CD4-positive, alpha-beta T cell treated with Interleukin-12 subunit alpha and Interleukin-12 subunit beta, for 1 hour (primary cell): ENCODE data around the gene MAS1L.

Experiments
- DNase-seq: peaks from one replicate; pipeline ENCODE4 v3.0.0-alpha.2; 2020

MAS1L gene, protein sequence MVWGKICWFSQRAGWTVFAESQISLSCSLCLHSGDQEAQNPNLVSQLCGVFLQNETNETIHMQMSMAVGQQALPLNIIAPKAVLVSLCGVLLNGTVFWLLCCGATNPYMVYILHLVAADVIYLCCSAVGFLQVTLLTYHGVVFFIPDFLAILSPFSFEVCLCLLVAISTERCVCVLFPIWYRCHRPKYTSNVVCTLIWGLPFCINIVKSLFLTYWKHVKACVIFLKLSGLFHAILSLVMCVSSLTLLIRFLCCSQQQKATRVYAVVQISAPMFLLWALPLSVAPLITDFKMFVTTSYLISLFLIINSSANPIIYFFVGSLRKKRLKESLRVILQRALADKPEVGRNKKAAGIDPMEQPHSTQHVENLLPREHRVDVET

DNA sequence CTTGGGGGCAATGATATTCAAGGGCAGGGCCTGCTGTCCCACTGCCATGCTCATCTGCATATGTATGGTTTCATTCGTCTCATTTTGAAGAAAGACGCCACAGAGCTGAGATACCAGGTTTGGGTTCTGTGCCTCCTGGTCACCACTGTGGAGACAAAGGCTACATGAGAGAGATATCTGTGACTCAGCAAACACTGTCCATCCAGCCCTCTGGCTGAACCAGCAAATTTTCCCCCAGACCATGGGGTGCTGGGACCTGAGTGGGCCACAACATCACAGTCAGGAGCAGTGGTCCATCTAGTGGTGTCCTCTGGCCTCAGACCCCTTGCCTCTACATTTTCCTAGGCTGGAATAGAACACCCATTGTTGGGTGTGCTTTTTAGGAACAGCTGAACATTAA, at the start of gene MAS1L:
TSS of gene MAS1L (minus strand) at position 297 of the 400 bp plus-strand sequence. CDS start at position 243, 54 bp downstream.
- DNase-seq: no peak

DNA sequence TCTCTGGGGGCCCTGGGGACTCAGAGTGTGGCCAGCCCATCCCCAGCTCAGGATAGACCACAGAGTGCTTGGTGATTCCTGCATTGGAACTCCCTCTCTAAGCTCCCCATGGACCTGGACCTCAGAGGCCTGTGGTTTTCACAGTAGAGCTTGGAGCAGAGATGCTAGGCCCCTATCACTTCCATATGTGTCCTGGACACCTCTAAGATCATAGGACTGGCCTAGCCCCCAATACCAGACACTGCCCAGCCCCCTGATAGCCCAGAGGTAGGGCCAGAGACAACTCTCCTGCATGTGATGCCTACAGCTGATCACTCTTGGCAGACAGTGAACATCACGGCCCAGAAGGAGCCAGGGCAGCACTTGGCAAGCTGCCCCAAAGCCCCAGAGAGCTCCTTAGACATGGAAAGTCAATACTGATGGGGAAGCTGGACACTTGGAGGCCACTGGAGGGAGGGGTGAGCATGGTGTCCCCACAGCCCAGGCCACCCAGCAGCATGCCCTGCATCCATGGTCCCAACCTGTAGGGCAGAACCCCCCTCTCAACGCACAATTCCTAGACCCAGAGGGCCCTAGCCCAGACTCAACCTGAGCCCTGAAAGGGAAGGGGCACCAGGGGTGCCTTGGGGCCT, 44.7 kb upstream of the MAS1L start:
- no peak for DNase-seq

DNA sequence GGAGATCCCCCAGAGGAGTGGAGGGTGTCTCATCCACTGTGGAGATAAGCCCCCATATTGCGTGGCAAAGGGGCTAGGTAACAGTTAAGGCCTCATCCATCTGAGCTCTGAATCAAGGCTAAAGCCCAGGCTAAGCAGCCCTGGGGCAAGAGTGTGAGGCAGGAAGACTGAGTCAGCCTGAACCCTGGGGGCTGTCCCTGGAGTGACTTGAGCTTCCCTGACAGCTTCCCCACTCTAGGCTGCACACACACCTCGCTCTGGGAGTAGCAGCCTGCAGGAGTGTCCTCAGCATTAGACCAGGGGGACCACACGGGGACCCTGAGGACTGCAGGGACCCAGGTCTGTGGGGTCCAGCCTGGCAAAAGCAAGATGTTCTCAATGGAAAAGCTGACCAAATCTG, 43.9 kb upstream of the MAS1L start:
- DNase-seq: no peak

DNA sequence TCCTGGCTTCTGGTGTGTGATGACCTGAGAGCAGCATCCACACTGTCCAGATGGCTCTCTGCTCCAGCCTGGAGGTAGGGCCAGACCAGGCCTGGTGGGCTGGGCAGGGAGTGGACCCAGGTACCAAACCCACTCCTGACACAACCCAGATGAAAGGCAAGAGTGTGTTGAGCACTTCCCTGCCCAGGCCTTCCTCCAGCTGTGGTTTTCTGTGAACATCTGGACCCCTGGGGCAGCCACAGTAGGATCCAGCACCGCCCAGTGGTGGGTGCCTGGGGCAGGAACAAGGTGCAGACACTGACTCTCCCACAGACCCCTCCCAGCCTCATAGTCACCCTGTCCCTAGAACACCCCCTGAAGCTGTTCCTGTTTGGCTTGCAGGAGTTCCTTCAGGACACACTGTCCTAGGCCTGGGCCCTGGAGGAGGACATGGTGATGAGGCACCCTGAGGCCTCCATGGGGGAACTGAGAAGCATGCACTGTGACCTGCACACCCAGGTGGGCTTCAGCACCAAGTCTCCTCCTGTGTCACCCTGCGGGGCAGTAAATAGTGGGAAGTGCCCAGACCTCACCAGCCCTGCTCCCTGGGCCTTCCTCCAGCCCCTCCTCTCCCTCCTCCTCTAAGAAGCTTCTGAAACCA, 43.0 kb upstream of the MAS1L start:
- no peak for DNase-seq

DNA sequence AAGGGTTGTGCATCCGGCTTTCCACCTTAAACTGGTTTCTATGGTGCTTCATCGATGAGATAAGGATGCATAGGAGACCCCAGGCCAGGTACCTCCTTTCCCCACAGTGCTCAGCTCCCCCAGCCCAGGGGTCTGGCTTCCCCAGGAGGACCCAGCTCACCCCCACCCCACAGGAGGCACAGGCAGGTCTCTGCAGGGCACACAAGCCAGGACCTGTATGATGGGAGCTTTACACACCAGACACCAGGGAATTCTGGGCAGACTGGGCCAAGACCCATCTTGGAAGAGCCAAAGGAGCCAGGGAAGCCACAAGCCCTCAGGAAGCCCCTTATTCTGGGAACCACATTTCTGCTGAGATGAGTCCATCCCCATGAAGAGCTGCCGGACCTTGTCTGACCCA, 42.2 kb upstream of the MAS1L start:
- no peak for DNase-seq

DNA sequence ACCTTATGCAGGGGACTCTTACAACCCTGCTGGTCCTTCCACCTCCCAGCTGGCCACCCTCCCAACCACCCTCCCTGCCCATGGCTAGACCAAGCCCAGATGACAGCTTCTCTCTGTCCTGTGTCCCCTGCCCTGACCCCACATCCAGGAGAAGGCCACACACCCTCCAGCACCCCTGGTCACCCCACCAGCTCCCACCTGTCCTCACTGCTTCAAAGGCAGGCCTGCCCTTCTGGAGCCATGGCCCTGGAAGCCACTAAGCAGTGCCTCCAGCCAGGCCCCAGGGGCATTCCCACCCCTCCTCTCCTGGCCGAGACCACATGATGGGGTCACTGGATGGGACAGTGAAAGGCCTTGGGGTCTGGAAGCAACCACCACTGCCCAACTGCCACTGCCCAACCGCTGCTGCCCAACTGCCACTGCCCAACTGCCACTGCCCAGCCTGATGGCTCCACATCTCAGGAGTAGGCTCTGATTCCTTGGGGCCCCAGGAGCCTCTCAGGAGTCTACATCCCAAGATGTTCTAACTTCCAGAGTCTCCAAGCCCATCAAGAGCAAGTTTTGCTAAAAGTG, 41.3 kb upstream of the MAS1L start:
- no peak for DNase-seq

DNA sequence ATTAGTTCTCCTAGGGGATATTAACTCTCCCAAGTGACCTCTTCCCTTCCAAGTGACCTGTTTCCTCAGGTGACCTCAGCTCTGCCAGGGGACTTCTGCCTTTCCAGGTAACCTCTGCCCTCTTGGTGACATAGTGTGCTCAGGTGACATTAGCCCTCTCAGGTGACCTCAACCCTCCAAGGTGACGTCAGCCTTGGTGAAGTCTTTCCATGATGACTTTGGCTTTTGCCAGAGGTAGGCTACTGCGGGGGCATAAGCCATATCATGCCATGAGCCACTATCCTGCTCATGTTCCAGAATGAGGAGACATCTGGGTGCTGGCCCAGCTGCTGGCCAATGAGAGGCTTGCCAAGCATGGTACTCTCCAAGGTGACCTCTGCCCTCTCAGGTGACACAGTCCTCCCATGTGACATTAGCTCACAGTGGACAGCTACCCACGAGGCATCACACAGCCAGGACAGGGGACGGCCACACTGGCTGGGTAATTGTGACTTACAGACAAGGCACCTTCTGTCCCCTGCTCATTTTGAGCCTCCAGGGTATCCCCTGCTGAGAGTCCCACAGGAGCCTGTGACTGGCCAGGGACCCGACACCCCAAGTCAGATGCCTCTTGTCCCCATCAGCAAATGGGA, 40.7 kb upstream of the MAS1L start:
- DNase-seq: no peak

DNA sequence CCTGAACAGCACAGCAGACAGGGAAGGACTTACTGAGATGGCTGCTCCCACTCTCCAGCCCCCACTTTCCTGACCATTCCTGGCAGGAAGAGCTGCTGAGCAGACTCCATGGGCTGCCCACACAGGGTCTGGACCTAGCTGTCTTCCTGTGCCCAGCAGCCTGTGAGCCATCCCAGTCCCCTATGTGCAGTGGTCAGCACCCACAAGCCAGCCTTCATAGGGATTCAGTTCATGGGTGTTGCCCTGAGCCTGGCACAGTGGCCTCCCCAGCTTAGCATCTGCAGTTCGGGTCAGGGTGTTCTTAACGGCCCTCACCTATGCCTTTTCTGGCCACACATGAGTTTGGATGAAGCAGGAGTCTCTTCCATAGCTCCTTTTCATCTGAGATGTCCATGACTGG, 39.8 kb upstream of the MAS1L start:
- no peak for DNase-seq

DNA sequence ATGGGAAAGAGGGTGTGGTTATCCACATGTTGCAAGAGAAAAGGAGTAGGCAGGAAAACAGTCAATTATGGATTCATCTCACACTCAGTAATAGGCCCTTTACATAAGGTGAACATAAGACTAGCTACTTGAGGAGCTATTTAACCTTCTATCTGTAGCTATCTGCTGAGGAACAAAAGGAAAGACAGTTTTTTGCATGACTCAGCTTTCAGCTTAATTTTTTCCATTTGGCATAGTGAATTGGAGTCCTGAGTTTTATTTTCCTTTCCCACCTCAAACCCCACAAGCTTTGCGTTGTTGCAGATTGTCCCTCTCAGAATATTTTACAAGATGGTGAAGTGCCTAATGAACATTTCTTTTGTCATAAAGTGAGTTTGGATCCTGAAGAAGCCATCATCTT, 39.4 kb upstream of the MAS1L start:
- DNase-seq: no peak

DNA sequence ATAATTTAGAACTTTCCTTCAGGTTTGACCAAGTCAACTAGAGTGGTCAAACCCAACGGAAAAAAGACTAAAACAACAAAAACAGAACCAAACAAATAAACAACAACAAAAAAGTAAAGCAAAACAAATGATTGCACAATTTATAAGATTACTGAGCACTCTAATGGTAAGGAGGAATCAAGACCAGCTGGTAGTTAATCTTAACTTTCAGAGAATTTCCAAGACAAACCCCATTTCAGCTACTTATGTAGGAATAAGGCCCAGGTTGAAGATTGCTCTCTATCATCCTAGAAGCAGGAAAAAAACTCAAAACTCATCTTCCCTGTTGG, 37.5 kb upstream of the MAS1L start:
- DNase-seq: no peak

DNA sequence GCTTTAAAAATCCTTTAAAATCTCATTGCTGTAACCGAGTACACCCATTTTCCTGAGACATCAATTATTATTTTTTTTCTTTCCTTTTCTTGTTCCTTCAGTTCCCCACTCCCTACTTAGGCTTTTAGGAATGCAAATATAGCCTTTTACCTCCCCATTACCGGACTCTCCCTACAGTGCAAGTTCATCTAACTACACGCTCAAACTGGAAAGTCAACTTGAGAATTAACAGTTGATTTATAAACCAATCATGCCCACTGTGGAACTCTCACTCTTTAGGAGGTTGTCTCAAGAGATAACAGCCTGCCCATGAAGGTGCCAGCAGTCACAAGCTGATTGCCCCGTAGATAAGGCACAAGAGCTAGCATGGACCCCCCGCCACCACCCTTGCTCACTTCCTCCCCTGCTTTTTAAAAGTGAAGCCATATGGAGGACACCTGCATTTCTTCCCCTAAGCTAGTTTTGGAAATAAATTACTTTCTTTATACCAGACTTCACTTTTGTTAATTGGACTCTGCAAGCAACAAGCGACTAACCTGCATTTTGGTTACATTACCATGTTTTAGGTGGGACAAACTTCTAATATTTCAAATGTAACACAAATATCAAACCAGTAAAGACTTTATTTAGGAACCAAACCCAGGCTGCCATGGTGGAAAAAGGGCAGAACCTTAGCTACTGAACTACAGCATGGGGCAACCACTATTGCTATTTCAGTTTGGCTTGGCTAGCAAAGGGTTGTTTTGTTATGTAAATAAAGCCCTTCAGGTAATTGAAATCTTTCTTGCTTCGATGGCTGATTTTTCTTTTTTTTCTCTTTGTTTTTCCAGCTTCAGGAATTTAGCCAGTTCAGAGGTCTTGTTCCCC, 36.9 kb upstream of the MAS1L start:
- no peak for DNase-seq

DNA sequence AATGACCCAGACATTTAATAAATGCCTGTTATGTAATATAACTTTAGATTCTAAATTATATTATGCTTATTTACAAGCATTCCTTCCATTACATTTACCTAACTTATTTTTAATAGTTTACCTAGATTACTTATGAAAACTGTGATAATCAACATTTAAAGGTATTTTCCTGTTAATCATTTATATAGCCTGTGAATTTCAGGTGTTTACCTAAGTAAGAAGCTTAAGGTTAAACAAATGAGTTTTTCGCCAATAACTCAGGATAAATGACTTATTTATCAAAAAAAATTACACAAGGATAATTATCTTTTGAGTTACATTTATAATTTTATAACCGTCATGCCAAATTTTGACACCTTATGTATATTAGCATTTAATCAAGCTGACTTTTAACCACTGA, 36.3 kb upstream of the MAS1L start:
- DNase-seq: no peak

DNA sequence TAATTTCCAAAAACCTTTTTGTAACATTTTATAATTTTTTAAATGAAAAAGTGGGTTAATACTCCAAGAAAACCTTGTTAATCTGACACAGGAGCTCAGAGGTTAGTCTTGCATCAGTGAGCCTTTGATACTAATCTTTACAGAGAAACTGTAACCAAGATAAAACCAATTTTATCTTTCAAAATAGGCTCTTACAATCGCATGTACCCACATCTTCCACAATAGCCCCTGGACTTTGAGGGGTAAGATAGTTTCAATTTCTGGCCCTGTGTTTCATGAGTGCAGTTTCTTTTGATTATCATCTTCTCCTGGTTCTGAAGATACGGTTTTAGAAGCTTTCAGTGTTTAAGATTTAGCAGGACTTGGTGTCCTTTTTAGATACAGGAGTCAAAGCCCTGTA, 34.5 kb upstream of the MAS1L start:
- DNase-seq: no peak

DNA sequence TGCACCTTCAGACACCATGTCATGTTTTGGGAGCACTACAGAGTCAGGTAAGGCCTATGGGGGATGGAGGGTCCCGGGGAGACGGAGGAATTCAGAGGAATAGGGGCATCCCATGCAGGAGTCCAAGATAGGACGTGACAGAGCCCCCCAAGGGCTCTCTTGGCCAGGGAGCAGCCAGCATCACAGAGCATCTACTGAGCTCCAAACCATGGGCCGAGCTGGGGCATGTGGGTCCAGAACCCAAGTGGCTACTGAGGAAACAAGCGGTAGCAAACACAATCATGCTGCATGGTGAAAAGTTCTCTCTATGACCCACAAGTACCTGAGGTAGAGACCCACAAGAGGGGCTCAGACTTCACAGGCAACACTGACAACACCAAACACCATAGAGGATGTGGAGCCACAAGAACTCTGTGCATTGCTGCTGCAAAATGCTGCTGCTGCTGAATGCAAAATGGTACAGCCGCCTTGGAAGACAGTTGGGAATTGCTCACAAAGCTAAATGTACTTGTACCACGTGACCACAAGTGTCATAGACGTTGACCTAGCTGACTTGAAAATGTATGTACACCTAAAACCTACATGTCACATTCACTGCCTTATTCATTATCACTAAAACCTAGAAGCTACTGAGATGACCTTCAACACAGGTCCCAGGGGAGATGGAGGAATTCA, 33.4 kb upstream of the MAS1L start:
- no peak for DNase-seq

DNA sequence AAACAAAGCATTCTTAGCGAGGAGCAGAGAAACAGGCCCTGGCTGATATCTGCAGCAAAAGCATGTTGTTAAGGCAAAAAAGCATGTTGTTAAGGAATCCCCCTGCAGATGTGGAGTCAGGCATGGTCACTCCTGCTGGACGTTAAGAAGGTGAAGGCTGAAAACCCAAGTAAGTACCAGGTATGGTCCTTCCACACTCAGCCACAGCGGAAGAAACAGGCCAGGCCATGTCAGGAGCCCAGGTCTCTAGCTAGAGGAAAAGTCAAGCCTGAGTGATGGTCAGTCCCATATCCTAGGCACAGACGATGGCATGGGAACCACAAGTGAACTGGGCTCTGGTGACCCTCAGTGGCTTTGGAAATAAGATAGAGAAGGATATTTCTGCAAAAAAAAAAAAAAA, 32.5 kb upstream of the MAS1L start:
- no peak for DNase-seq

DNA sequence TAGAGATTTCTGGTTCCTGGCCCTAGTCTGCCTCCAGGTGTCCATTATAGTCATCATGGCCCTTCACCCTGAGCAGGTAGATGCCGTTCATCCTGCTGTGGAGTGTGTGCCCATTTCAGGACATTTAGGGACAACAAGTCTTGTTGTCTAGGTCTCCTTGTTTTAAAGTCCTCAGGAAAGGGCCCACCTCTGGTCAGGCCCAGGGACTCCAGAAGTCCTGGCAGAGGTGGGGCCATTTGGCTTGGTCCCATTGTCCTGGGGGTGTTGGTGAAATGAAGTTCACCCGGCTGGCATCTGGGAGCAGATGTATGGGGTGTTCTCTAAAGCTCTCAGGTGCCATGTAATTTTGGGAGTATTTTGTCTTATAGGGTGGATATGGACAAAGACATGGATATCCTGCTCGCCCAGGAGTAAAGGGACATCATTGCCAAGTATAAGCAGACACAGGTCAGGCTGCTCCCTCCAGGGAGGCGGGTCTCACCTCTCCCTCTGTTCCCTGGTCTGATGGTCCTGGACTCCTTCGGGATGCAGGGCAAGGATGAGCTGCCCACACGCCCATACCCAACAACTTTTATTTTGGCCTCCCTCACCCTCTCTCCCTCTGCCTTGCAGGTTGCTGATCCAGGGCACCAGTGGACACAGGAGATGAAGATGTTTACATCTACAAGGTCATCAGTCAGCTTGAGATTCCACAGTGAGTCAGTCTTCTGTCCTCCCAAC, 31.7 kb upstream of the MAS1L start:
- DNase-seq: no peak

DNA sequence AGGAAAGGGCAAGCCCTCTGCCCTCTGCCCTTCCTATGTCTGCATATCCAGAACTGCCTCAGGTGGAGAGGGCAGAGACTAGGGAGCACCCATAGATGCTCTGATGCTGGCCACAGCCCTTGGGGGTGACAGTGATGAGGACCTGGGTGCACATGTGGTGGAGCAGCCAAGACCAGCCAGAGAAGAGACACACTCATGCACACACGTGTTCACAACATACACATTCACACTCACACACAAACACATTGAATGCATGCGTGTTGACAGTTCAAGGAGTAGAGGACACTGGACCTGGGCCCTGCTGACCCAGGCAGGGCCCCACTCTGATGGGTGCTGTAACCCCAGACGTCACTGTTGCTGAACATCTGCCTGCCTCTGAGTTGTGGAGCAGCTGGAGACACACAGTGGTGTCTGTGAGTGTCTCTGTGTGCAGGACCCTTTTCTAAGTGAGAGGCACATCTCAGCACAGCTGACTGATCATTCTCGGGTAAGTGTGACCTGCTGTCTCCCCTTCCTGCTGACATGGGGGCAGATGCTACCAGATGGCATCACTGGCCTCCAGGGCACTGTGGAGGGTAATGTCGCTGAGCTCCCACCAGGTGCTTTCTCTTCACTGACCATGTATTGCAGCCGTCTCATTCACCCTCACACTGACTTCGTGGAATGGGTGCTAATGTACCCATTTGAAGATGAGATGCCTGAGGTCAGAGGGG, 30.1 kb upstream of the MAS1L start:
- no peak for DNase-seq

DNA sequence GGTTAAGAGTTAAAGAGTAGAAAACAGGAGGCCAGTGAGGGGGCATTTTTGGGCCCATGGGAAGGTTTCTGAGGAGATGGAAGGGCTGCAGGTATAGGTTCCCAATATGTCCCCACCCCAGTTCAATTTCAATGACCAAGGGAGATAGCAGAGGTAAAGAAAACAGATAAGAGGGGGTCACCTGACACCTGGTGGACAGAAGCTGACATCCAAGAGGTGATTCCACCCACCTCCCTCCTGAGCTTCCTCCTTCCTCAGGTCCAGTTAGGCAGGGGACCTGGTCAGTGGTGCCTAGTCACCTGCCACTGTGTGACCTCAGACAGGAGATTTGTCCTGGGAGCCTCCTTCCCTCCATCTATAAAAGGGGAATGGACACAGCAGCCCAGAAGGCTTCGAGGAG, 29.5 kb upstream of the MAS1L start:
- DNase-seq: no peak

DNA sequence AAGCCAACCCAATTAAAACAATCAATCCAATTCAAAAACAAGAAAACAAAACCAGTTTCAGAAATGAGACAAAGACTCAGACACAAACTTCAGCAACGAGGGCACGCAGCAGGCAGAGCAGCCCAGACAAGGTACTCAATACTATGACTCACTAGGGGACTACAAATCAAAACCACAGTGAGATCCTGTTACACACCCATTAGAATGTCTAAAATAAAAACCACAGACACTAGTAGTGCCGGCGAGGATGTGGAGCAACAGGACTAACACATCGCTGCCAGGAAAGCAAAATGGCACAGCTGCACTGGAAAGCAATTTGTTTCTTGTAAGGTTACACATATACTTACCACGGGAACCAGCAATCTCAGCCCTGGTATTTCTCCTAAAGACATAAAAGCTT, 28.4 kb upstream of the MAS1L start:
- peak; percentile 27 for DNase-seq

DNA sequence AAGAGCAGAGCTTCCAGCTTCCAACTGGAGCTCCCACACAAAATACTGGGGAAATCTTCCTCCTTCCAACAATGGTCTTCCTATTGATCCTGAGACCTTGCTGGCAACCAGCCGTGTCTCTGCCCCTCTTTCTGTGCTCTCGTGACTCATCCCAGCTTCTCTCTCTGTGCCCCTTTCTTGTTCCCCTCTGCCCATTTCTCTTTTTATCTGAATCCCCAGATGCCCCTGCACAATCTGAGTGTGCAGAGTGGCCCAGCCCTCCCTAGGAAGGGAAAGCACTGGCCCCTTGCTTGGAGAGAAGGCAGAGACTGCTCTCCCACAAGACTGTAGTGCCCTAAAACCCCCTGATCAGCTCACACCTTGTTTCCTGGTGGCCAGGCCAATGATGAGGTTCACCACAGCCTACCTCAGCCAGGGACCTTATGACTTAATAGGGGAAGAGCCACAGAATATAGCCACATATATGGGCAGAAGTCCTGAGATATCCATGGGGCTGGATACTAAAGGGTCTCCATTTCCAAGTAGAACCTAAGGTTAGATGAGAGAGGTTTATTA, 23.1 kb upstream of the MAS1L start:
- no peak for DNase-seq
